H9 (cell line): ENCODE results near the gene TM9SF3. TPM values are rescaled to one million over a fixed set of nuclear protein-coding genes. Genes with fewer than 3 reads are reported as not detected.

Experiments
- DNase-seq: peaks from one replicate; pipeline ENCODE4 v3.0.0-alpha.2; 2017
- H2AFZ ChIP-seq: one replicate; pipeline ENCODE4 v1.6.1; 2013; ENCODE audit warnings: mild to moderate bottlenecking, low read length, control low read depth, moderate library complexity
- H2AK5ac ChIP-seq: 2 replicates; pipeline ENCODE4 v1.6.1; 2013; ENCODE audit warnings: low read length, control low read depth, mixed read lengths; ENCODE audit not compliant: insufficient read length
- H2BK120ac ChIP-seq: one replicate; pipeline ENCODE4 v1.6.1; 2013; ENCODE audit warnings: low read depth, mild to moderate bottlenecking, low read length, control low read depth, inconsistent platforms; ENCODE audit not compliant: poor library complexity, severe bottlenecking
- H2BK12ac ChIP-seq: 2 replicates; pipeline ENCODE4 v1.6.1; 2013; ENCODE audit warnings: low read length, control low read depth, mixed read lengths, low read depth; ENCODE audit not compliant: insufficient read length
- H2BK15ac ChIP-seq: 2 replicates; pipeline ENCODE4 v1.6.1; 2013; ENCODE audit warnings: low read depth, low read length, control low read depth
- H2BK20ac ChIP-seq: one replicate; pipeline ENCODE4 v1.6.1; 2013; ENCODE audit warnings: low read depth, mild to moderate bottlenecking, low read length, control low read depth, inconsistent platforms; ENCODE audit not compliant: poor library complexity, severe bottlenecking
- H2BK5ac ChIP-seq: 2 replicates; pipeline ENCODE4 v1.6.1; 2013; ENCODE audit warnings: low read length, control low read depth, mixed read lengths; ENCODE audit not compliant: insufficient read length
- H3K14ac ChIP-seq: 2 replicates; pipeline ENCODE4 v1.6.1; 2013; ENCODE audit warnings: low read length, control low read depth; ENCODE audit not compliant: insufficient read depth
- H3K18ac ChIP-seq: 2 replicates; pipeline ENCODE4 v1.6.1; 2013; ENCODE audit warnings: low read depth, mild to moderate bottlenecking, mixed read lengths, low read length, control low read depth; ENCODE audit not compliant: insufficient read length
- H3K23ac ChIP-seq: 2 replicates; pipeline ENCODE4 v1.6.1; 2013; ENCODE audit warnings: low read length, control low read depth, mixed read lengths, low read depth; ENCODE audit not compliant: insufficient read length
- H3K23me2 ChIP-seq: 2 replicates; pipeline ENCODE4 v1.6.1; 2013; ENCODE audit warnings: low read depth, mild to moderate bottlenecking, mixed read lengths, low read length, control low read depth; ENCODE audit not compliant: insufficient read length, poor library complexity, severe bottlenecking
- H3K27ac ChIP-seq: 2 replicates; pipeline ENCODE4 v1.5.1; 2013; ENCODE audit warnings: low read length, control low read depth, mixed read lengths, low read depth; ENCODE audit not compliant: insufficient read length
- H3K27me3 ChIP-seq: 2 replicates; pipeline ENCODE4 v1.6.1; 2013; ENCODE audit warnings: low read length, control low read depth, inconsistent platforms; ENCODE audit not compliant: insufficient read depth
- H3K4ac ChIP-seq: 2 replicates; pipeline ENCODE4 v1.6.1; 2013; ENCODE audit warnings: low read depth, mild to moderate bottlenecking, control low read depth, inconsistent platforms, low read length, moderate library complexity
- H3K4me1 ChIP-seq: 2 replicates; pipeline ENCODE4 v1.6.1; 2013; ENCODE audit warnings: low read length, control low read depth, inconsistent platforms; ENCODE audit not compliant: insufficient read depth
- H3K4me2 ChIP-seq: 2 replicates; pipeline ENCODE4 v1.6.1; 2013; ENCODE audit warnings: low read length, control low read depth, mixed read lengths; ENCODE audit not compliant: insufficient read length, insufficient read depth
- H3K56ac ChIP-seq: 2 replicates; pipeline ENCODE4 v1.6.1; 2013; ENCODE audit warnings: low read depth, mild to moderate bottlenecking, mixed read lengths, low read length, control low read depth; ENCODE audit not compliant: insufficient read length
- H3K79me1 ChIP-seq: 2 replicates; pipeline ENCODE4 v1.6.1; 2013; ENCODE audit warnings: low read depth, mild to moderate bottlenecking, moderate library complexity, low read length, control low read depth, inconsistent platforms; ENCODE audit not compliant: insufficient read depth, poor library complexity, severe bottlenecking
- H3K79me2 ChIP-seq: 2 replicates; pipeline ENCODE4 v1.6.1; 2013; ENCODE audit warnings: low read length, control low read depth, inconsistent platforms; ENCODE audit not compliant: insufficient read depth
- H3K9ac ChIP-seq: 2 replicates; pipeline ENCODE4 v1.6.1; 2013; ENCODE audit warnings: low read length, control low read depth, mixed read lengths; ENCODE audit not compliant: insufficient read length; ENCODE audit errors: extremely low read depth
- H3K9me3 ChIP-seq: one replicate; pipeline ENCODE4 v1.6.1; 2013; ENCODE audit warnings: low read depth, low read length, inconsistent platforms; ENCODE audit not compliant: control insufficient read depth
- H3T11ph ChIP-seq: one replicate; pipeline ENCODE4 v1.6.1; 2013; ENCODE audit warnings: mild to moderate bottlenecking, low read length, control low read depth, inconsistent platforms
- H4K20me1 ChIP-seq: one replicate; pipeline ENCODE4 v1.6.1; 2013; ENCODE audit not compliant: control insufficient read depth, insufficient read length, insufficient read depth
- H4K5ac ChIP-seq: 2 replicates; pipeline ENCODE4 v1.6.1; 2013; ENCODE audit warnings: low read depth, mild to moderate bottlenecking, mixed read lengths, low read length, control low read depth; ENCODE audit not compliant: insufficient read length
- H4K8ac ChIP-seq: replicated peaks from 2 replicates; pipeline ENCODE4 v1.6.1; 2013; ENCODE audit warnings: low read length, control low read depth, mixed read lengths, low read depth; ENCODE audit not compliant: insufficient read length
- H4K91ac ChIP-seq: 2 replicates; pipeline ENCODE4 v1.6.1; 2013; ENCODE audit warnings: low read depth, mild to moderate bottlenecking, moderate library complexity, mixed read lengths, low read length, control low read depth; ENCODE audit not compliant: insufficient read length
- H3K27ac Mint-ChIP-seq, 3 experiments: 2 replicates in 2 of 3; 3 replicates in 1 of 3; pipeline ENCODE4 v1.8.0; 2020 to 2021; ENCODE audit warnings: mixed read lengths in 3 of 3, mild to moderate bottlenecking in 1 of 3, moderate library complexity in 1 of 3
- H3K27me3 Mint-ChIP-seq: 2 replicates; pipeline ENCODE4 v1.8.0; 2021; ENCODE audit warnings: low read depth, mild to moderate bottlenecking, moderate library complexity, mixed read lengths
- H3K36me3 Mint-ChIP-seq, 3 experiments: 2 replicates in 2 of 3; 3 replicates in 1 of 3; pipeline ENCODE4 v1.8.0; 2020 to 2021; ENCODE audit warnings: low read depth in 3 of 3, mixed read lengths in 3 of 3; ENCODE audit not compliant: insufficient read depth in 1 of 3
- H3K4me1 Mint-ChIP-seq, 2 experiments: 2 replicates each; pipeline ENCODE4 v1.8.0; 2020; ENCODE audit warnings: mixed read lengths in 2 of 2
- H3K4me3 Mint-ChIP-seq, 2 experiments: 2 replicates in 1 of 2; 3 replicates in 1 of 2; pipeline ENCODE4 v1.8.0; 2020 to 2021; ENCODE audit warnings: mild to moderate bottlenecking in 2 of 2, mixed read lengths in 2 of 2, moderate library complexity in 1 of 2
- H3K9me3 Mint-ChIP-seq, 2 experiments: 2 replicates in 1 of 2; 3 replicates in 1 of 2; pipeline ENCODE4 v1.8.0; 2020; ENCODE audit warnings: mild to moderate bottlenecking in 2 of 2, mixed read lengths in 2 of 2, moderate library complexity in 1 of 2
- WGBS: extraction: QIAGEN DNeasy Blood & Tissue Kit; methylation state at CpG from one replicate; pipeline ENCODE4 v1.1.7; 2013; ENCODE audit warnings: missing lambda C conversion rate, low lambda C conversion rate, mixed read lengths; ENCODE audit not compliant: insufficient read length; ENCODE audit errors: extremely low coverage; 5-methylcytosine and 5-hydroxymethylcytosine counted together
- total RNA-seq: library from RNA; stranded (reverse); gene quantifications from 2 replicates; pipeline ENCODE4 v1.2.1, GENCODE V29; 2021
- TF ChIP-seq, protein P1 (sequence below): fragments of 200-600 bp; sonication (generic); conservative IDR thresholded peaks from 3 replicates; pipeline ENCODE4 v1.8.0; 2021; ENCODE audit warnings: antibody characterized with exemption, mild to moderate bottlenecking

The TM9SF3 gene
- total RNA-seq, 1 experiment from 2014 or later: 120 TPM

DNA sequence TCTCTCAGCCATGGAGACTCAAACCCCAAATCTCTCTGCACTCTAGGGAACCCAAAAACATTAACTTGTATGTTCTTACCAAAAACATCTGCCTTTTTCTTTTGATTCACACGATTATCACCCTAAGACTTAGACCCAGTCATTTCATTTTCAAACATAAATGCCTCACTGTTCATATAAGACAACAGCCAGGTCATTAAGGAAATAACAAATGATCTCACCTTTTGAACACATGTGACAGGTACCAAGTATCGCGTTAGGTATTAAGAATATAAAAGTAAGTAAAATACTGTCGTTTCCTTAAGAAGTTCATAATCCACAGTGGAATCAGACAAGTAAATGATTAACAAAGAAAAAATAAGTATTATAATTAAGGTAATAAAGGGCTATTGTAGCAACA, 8.8 kb downstream of the TM9SF3 start:
- Histone ChIP-seq H4K20me1 (no peaks in the 10 kb centered on the region), H4K8ac (no peak overlapping the region), H2AK5ac (no peak overlapping the region), H3K27me3 (no peaks in the 10 kb centered on the region), H4K91ac (no peak overlapping the region), H2BK5ac (no peak overlapping the region), H4K5ac (no peak overlapping the region), H3K9me3 (no peaks in the 10 kb centered on the region), H2BK20ac (no peak overlapping the region), H3K79me1 (peaks cover 4% of the 10 kb centered on the region), H3K4me1 (no peaks in the 10 kb centered on the region), H3K23ac (no peak overlapping the region), H3K79me2 (peaks cover 26% of the 10 kb centered on the region; the same call in 1 of the 2 replicates), H2BK120ac (no peak overlapping the region), H2BK15ac (no peak overlapping the region), H2AFZ (no peak overlapping the region), H3K18ac (no peak overlapping the region), H2BK12ac (no peak overlapping the region), H3K9ac (no peak overlapping the region), H3K23me2 (no peaks in the 10 kb centered on the region), H3K14ac (no peak overlapping the region), H3T11ph (no peak overlapping the region), H3K27ac (no peak overlapping the region), H3K4ac (no peak overlapping the region), H3K56ac (no peak overlapping the region), H3K4me2 (no peak overlapping the region)
- Mint-ChIP-seq H3K27ac (peak overlapping the region in 1 of 3 experiments; percentile 30; a peak in 1 of 7 replicates), H3K9me3 (no peaks in the 10 kb centered on the region), H3K4me1 (peaks cover 24 to 30% of the 10 kb centered on the region in 2 experiments), H3K27me3 (no peaks in the 10 kb centered on the region), H3K4me3 (no peak overlapping the region), H3K36me3 (peaks cover 9 to 21% (median 18%) of the 10 kb centered on the region in 3 experiments; a peak in 6 of 7 replicates)
- no peak for DNase-seq
- TF ChIP-seq, protein P1, sequence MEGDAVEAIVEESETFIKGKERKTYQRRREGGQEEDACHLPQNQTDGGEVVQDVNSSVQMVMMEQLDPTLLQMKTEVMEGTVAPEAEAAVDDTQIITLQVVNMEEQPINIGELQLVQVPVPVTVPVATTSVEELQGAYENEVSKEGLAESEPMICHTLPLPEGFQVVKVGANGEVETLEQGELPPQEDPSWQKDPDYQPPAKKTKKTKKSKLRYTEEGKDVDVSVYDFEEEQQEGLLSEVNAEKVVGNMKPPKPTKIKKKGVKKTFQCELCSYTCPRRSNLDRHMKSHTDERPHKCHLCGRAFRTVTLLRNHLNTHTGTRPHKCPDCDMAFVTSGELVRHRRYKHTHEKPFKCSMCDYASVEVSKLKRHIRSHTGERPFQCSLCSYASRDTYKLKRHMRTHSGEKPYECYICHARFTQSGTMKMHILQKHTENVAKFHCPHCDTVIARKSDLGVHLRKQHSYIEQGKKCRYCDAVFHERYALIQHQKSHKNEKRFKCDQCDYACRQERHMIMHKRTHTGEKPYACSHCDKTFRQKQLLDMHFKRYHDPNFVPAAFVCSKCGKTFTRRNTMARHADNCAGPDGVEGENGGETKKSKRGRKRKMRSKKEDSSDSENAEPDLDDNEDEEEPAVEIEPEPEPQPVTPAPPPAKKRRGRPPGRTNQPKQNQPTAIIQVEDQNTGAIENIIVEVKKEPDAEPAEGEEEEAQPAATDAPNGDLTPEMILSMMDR: no peak
- WGBS: no CpG with 5 or more reads among the region's 4 CpGs
